GM12872 (cell line): ENCODE results near the gene CBFA2T3.

Experiments
- TF ChIP-seq, protein P1 (sequence below): IDR thresholded peaks from 3 replicates; pipeline ENCODE4 v1.5.1; 2011; ENCODE audit warnings: low read depth, mild to moderate bottlenecking, low read length, moderate library complexity; ENCODE audit not compliant: insufficient read depth

Gene CBFA2T3

DNA sequence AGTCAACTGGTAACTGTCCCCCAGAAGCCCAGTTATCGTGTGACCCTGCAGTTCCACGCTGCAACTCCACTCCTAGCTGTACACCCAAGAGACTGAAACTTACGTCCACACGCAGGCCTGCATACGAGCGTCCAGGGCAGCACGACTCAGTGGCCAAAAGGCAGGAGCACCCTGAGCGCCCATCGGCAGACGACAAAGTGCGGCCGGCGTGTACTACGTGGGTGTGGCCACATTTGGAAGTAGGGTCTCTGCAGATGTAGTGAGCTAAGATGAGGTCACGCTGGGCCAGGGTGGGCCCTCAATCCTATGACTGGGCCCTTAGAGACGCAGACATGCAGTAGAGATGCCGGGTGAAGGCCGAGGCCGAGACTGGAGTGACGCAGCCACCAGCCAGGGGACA lies 133.8 kb downstream of the CBFA2T3 start:
- TF ChIP-seq, protein P1, sequence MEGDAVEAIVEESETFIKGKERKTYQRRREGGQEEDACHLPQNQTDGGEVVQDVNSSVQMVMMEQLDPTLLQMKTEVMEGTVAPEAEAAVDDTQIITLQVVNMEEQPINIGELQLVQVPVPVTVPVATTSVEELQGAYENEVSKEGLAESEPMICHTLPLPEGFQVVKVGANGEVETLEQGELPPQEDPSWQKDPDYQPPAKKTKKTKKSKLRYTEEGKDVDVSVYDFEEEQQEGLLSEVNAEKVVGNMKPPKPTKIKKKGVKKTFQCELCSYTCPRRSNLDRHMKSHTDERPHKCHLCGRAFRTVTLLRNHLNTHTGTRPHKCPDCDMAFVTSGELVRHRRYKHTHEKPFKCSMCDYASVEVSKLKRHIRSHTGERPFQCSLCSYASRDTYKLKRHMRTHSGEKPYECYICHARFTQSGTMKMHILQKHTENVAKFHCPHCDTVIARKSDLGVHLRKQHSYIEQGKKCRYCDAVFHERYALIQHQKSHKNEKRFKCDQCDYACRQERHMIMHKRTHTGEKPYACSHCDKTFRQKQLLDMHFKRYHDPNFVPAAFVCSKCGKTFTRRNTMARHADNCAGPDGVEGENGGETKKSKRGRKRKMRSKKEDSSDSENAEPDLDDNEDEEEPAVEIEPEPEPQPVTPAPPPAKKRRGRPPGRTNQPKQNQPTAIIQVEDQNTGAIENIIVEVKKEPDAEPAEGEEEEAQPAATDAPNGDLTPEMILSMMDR = no peak

DNA sequence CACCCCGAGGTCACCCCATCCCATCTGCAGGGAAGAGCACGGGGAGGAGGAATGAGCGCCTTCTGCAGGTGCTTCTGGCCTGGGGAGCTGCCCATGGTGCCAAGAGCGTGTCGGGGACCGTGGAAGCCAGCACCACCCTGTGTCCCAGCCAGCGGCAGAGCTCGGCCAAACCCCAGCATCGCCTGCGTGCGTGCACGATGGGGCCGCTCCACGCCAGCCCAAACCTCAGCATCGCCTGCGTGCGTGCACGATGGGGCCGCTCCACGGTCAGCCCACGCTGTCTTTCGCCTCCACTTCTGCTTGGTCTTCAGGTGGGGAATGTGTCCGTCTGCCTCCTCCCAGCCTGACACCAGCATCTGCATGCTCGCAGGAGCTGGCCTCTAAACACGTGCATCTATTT lies 134.2 kb downstream of the CBFA2T3 start:
- TF ChIP-seq, protein P1 = no peak

DNA sequence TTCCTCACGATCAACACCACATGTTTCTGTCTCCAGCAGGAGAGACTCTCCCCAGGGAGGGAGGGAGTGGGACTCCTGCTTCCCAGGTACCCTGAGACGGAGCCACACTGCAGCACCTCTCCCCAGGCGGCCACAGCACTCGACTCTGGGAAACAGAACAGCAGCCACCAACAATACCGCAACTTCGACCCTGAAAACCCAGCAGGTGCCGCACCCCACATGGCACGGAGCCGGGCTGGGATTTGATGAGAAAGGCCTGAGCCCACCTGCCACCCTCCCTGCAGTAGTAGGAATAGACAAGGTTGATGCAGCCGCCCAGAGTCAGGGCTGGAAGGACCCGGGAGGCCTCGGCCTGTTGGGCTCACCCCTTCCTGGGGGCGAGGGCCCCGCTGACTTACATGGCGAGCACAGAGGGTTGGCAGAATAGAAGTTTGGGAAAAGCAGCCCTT lies 134.7 kb downstream of the CBFA2T3 start:
- TF ChIP-seq, protein P1 = no peak

DNA sequence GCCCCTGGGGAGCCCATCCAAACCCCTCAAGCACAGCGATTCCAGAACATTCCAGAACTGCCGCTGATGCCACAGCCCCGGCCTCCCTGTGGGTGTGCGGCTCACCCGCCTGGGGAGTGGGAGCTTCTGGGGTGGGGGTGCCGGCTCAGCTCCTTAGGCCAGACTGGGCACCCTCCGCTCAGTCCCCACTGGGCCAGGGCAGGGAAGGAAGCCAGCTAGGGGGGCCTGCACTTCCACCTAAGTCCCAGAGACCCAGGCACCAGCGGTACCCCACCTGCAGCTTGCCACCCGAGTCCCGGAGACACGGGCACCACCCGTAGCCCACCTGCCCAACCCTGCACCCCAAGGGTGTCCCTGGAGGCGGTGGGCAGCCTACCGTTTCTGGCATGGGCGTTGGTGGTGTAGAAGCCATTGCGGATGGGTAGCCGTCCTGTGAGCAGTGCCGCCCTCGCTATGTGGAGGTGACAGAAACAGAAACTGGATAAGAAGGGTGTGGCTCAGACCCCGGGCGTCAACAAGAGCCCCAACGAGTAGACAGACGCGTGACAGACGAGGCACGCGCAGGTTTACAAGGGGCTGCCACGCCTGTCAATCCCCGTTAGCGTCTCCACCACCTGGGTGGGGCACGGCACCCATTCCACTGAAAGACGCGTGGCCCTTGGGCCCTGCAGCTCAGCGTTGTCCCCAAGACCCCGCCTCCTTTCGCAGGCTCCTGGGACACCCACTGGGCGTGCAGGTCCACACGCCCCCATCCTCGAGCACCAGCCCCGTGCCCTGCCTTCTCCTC lies 135.3 kb downstream of the CBFA2T3 start:
- TF ChIP-seq, protein P1 = no peak

- TF ChIP-seq, protein P1 = no peak
These were observed 136.3 kb downstream of the CBFA2T3 start for GRCh38 chr16:88840600-88841215.

DNA sequence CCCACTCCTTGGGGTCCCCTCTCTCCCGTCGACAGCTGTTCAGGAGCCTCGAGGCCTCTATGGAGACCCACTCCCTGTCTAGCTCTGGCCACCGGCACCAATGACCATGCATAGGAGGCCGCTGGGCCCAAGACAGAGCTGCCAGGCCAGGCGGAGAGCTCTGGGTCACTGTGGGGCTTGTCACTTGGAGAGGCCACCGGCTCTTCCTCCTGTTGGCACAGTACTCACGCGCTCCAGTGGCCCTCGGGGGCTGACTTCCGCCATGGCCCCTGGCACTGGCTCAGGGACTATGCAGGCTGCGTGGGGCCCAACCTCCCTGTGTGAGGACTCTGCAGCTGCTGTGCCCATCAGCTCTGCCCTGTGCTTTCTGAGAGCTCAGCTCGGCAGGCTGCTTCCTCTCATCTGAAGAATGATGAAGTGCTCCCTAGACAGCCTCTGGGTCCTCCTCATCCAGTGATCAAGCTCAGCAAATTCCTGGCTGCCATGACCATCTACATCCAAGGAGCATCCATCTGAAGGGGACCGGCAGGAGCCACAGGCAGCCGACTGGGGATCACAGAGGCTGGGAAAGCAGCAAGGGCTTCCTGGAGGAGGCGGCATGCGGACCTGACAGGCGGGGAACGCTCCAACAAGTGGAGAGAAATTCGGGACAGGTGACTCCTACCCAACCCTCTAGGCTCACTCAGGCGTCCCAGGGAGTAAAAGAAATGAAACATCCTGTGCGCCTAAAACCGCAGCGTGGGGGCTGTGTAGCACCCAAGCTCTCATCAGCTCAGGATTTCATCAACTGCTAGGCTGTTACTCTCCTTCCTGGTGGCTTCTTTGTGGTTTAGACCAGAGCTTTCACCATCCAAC lies 137.0 kb downstream of the CBFA2T3 start:
- TF ChIP-seq, protein P1 = no peak

- TF ChIP-seq, protein P1 = no peak
These were observed 137.9 kb downstream of the CBFA2T3 start for GRCh38 chr16:88839026-88839529.
